Measurements from ENCODE around the gene SH2D4B.
A peak's percentile ranks its signal among the peaks of the same experiment; 100 is the strongest.

The SH2D4B gene

GRCh38 chr10:80647173-80647833 lies 109.6 kb downstream of the SH2D4B start:
- DNase-seq: no peak

GRCh38 chr10:80648106-80648505 lies 110.4 kb downstream of the SH2D4B start:
- DNase-seq: no peak

- DNase-seq: no peak
These were observed 111.5 kb downstream of the SH2D4B start for GRCh38 chr10:80649183-80649582.

GRCh38 chr10:80655898-80656297 lies 118.2 kb downstream of the SH2D4B start:
- no peak for DNase-seq

GRCh38 chr10:80658068-80658467 lies 120.4 kb downstream of the SH2D4B start:
- DNase-seq: no peak

GRCh38 chr10:80659289-80659688 lies 121.6 kb downstream of the SH2D4B start:
- DNase-seq: no peak

GRCh38 chr10:80660266-80660665 lies 122.6 kb downstream of the SH2D4B start:
- DNase-seq: no peak

- no peak for DNase-seq
These were observed 123.0 kb downstream of the SH2D4B start for GRCh38 chr10:80660736-80661135.

GRCh38 chr10:80661526-80661925 lies 123.8 kb downstream of the SH2D4B start:
- no peak for DNase-seq

- DNase-seq: peak; percentile 3 to 41
These were observed 124.9 kb downstream of the SH2D4B start for GRCh38 chr10:80662429-80663261.

GRCh38 chr10:80664071-80664680 lies 126.5 kb downstream of the SH2D4B start:
- peak in 1 of 2 experiments; percentile 9 for DNase-seq

GRCh38 chr10:80669485-80669884 lies 131.8 kb downstream of the SH2D4B start:
- DNase-seq: no peak

- no peak for DNase-seq
These were observed 133.1 kb downstream of the SH2D4B start for GRCh38 chr10:80670774-80671173.

- no peak for DNase-seq
These were observed 134.1 kb downstream of the SH2D4B start for GRCh38 chr10:80671847-80672246.

- DNase-seq: no peak
These were observed 134.9 kb downstream of the SH2D4B start for GRCh38 chr10:80672613-80673012.

- DNase-seq: no peak
These were observed 137.1 kb downstream of the SH2D4B start for GRCh38 chr10:80674809-80675208.

GRCh38 chr10:80681142-80681541 lies 143.4 kb downstream of the SH2D4B start:
- no peak for DNase-seq

GRCh38 chr10:80684259-80684658 lies 146.6 kb downstream of the SH2D4B start:
- no peak for DNase-seq

GRCh38 chr10:80685355-80685754 lies 147.7 kb downstream of the SH2D4B start:
- DNase-seq: no peak

GRCh38 chr10:80686734-80687475 lies 149.2 kb downstream of the SH2D4B start:
- no peak for DNase-seq

GRCh38 chr10:80687476-80687789 lies 149.7 kb downstream of the SH2D4B start:
- DNase-seq: no peak

- DNase-seq: no peak
These were observed 152.7 kb downstream of the SH2D4B start for GRCh38 chr10:80690434-80690833.

- no peak for DNase-seq
These were observed 153.7 kb downstream of the SH2D4B start for GRCh38 chr10:80691441-80691840.

All from NCI-H187 (cell line).